ENCODE measurements around the gene IL17RC.

The IL17RC gene

DNA sequence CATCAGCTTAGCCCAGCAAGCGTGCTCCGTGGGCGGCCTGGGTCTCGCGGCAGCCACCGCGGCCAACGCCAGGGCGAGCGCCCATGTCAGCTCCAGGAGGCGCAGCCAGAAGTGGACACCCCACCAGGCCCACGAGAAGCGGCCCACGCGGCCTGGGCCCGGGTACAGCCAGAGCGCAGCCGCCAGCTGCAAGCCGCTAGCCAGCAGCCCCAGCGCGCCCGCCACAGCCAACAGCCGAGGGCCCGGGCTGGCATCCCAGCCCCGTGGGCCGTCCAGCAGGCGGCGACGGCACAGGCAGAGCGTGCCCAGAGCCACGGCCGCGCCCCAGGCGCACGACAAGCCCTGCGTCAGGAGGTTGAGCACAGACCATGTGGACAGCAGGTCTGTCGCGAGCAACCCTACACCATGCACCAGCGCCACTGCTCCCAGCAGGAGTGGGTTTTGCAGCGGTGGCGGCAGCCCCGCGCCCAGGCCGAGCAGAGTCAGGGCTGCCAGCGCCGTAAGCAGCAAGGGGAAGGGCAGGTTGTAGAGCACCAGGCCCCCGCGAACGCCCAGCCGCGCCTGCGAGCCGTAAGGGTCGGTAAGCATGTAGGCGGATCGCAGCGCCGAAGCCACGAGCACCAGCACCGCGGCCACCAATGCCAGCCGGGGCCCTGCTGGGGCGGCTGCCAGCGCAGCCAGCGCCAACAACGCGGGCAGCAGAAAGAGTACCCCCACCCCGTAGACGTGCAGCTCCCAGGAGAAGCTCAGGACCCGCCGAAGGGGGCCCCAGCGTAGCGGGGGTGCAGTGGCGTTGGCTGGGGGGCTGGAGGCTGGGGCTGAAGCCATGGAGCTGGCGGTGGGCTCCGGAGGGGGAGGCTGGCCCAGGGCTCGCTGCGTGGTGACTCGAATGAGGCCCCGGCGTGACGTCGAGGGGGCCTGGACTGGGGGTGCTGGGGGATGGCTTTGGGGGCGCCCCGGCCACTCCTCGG, 30.4 kb downstream of the IL17RC start:
- no peak for DNase-seq

DNA sequence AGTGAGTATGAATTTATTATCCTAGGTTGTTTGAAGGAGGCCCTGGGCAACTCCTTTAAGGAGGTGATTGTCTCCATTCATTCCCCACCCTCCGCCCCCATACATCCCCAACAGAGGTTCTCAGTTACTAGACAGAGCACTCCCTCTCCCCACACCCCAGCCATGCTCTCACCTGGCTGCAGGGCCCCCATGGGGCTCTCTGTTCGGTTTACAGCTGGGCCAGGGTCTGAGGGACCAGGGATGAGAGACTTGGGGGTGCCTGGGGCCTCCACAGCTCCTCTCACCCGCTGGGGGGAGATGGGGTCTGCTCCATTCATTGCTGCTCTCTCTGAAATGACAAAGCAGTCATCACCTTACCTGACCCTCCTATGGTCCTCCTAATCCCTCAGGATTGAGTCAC, 31.7 kb downstream of the IL17RC start:
- DNase-seq = no peak

DNA sequence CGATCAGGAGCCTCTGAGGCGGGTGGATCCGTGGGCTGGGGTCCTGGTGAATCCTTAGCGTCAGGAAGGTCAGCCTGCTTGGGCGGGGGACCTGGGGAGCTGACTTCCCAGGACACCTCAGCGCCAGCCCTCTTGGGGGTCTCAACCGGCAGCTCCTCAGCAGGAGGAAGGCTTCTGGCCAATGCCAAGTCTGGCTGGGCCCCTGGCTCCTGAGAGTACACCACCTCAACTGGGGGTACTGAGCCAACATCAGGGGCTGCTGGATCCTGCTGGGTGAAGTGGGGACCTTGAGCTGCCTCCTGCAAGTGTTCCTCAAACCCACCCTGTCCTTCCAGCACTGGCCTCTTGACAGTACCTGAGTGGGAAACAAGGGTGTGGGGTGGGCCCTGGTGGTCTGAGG, 32.2 kb downstream of the IL17RC start:
- no peak for DNase-seq

DNA sequence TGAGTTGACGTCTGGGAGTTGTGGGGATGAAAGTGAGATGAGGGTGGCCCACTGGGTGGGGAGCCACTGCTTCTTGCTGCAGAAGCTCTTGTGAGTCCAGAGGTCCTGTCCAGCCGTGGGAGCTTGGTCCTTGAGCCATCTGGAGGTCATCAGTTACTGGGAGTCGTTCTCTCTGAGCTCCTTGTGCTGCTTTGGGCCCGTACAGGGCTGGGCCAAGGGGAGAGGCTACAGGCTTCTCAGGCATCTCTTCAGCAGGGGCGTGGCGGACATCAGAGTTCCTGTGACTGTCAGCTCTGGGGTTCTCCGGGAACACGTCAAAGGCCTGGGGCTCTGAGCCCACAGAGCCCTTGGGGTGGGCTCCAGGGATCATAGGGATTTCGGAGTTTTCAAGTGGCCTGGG, 32.7 kb downstream of the IL17RC start:
- DNase-seq = no peak

DNA sequence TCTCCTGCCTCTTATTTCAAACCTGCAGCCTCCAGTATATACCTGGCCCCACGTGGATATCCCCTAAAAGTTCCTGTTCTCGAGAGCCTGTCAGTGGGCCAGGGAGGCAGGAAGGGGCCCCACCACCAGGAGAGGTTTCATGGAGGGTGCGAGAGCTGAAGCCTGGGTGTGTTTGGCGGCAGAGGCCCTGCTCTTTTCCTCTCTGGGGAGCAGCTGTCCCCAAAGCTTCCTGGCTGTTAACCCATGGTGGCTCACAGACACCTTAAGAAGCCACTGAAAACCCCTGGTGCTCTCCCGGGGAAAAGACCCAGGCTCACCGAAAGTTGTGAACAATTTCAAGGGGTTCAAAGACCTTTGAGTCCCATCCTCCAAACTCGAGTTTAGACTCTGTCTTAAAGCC, 34.2 kb downstream of the IL17RC start:
- DNase-seq = no peak

DNA sequence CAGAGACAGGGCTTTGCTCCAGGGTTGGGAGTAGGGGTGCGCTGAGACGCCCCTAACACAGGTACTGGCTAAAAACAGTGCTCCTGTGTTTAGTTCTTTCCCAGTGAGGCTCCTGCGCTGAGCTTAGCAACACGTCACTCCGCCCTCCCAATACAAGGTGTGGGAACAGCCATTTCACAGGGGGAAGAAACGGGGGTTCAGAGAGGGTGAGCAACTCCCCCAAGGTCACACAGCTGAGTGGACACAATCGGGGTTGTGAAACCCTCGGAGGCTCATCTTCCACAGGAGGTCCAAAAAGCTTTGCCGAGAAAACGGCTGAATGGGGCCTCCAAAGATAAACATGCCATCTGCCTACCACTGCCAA, 34.7 kb downstream of the IL17RC start:
- no peak for DNase-seq

DNA sequence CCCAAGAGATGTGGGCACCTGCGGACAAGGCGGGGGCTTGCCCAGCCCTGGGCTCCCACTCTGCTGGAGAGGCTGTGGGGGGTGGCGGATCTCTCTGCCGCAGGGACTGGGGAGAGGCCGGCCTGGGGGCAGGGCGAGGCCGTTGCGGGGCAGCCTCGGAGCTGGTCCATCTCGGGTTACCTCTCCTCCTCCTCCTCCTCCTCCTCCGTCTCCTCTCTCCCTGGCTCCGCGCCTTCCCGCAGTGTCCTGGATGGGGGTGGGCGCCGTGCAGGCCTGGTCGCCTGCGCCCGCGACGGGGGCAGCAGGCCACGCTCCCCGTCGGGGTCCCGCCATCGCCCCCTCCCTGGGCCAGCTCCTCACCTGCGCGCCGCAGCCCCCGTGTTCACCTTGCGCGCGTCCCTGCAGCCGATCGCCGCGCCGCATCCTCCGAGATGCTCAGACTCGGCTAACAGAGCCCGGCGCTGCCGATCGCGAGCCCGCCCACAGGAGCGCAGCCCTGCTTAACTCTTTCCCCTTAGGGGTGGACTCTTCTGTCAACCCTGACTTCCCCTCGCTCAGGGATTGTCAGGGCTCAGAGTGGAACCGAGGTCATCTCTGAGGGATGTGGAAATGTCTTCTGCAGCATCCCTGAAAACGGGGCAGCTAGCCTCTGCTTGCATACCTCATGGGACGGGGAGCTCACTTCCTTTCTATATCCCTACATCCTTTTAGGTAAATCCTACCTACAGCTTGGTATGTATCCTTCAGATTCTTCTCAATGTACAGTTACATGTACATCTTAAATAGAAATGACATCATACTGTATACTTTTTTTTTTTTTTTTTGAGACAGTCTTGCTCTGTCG, 35.3 kb downstream of the IL17RC start, which contains the start of gene PRRT3:
TSS of gene PRRT3 (minus strand) at position 447 of the 844 bp plus-strand sequence. CDS start 2,293 bp downstream, outside the sequence.
- peak; percentile 62 to 72 for DNase-seq

DNA sequence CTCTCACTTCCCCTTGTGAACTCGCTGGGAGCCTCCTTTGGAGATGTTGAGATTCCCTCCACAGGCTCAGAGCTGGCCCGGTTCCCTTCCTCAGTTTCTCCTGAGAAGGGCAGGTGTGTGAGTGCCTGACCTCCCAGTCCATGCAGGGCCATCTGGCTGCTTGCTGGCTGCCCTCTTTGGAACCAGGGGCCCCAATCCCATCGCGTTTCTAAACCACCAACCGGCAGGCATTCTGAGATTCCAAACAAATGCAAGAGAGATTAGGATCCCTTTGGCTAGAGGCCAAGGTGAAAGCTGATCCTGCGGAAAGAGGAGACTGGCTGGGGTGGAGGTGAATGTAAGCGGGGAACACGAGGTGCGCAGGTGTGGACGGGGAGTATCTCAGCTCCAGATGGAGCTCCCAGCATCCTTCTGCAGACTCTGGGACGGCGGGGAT, 38.2 kb downstream of the IL17RC start:
- DNase-seq = no peak

DNA sequence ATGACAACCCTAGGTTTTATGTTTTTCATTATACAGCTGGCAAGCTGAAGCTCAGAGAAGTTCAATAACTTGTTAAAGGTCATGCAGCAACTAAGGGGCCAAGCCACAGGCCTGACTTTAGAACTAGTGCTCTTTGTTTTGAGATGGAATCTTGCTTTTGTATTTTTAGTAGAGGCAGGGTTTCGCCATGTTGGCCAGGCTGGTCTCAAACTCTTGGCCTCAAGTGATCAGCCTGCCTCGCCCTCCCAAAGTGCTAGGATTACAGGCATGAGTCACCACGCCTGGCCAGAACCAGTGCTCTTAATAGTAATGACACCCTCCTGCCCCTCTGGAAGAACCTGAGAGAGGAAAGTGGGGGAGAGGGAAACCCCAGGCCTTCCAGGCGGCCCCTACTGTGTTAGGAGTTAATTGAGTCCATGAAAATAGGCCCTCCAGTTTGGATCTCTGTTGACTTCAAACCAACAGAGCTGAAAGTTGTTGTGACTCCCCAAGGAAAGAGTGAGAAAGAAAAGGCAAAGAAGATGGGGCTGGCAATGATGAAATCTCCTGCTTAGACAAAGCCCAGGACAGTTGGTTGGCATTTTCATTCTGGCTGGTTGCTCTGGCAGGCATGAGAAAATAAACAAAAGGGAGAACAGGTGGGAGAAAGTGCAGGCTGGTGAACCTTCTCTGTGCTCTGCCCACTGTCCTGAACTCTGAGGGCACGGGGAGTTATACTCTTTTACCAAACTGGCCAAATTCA, 38.9 kb downstream of the IL17RC start:
- DNase-seq = no peak

DNA sequence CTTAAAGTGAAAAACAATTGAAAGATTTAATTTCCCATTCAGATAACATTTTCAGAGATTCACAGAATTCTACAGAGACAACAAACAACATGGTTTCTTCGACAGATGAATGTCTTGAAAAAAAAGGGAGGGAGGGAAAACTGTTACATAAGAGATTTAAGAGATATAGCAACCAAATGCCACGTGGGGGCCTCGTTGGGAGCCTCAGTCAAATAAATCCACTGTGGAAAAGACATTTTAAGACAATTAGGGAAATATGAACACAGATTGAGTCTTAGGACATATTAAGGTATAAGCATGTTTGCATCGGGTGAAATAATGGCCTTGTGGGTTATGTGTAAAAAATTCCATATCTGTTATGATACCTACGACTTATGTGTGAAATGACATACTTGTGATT, 40.3 kb downstream of the IL17RC start:
- DNase-seq = peak in 1 of 2 donors; percentile 15

DNA sequence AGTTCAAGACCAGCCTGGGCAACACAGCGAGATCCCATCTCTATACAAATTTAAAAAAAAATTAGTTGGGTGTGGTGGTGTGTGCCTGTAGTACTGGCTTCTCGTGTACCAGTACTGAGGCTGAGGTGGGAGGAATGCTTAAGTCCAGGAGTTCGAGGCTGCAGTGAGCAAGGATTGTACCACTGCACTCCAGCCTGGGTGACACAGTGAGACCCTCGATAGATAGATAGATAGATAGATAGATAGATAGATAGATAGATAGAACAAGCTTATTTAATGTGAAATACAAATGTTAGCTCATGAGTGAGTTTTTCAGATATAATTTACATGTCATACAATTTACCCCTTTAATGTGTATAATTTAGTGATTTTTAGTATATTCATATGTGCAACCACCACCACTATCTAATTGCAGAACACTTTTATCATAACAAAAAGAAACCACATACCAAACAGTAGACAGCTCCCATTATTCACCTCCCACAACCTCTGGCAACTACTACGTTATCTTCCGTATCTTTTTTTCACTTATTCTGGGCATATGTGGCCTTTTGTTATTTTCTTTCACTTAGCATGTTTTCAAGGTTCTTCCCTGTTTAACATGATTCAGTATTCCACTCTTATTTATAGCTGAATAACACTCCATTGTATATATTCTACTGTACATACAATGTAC, 48.4 kb downstream of the IL17RC start:
- DNase-seq = no peak

DNA sequence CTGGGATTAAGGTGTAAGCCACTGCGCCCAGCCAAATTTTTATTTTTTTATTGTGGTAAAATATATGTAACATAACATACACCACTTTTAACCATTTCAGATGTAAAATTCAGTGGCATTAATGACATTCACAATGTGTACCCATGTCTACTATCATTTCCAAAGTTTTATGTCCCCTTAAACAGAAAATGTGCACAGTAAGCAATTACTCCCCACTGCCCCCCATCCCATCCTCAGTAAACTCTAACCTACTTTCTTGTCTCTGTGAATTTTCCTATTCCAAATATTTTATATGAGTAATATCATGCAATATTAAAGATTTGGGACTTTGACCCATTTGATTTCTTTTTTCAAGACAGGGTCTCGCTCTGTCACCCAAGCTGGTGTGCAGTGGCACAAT, 49.9 kb downstream of the IL17RC start:
- no peak for DNase-seq

DNA sequence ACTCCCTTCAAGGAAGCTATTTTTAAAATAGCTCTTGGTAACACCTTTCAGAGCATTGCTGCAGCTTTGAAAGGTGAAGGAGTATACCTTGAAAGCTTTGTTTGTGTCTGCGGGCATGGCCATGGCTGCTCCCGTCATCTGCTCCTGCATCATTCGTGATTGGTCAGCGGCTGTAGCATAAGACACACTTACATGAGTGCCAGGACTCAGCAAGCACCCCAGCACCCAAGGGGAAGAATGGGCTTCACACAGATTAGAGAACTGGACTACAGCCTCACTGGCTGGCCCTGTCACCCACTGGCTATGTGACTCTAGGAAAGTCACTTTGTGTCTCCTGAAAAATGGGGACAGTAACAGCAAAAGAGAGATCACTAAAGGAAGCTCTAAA, 52.7 kb downstream of the IL17RC start:
- DNase-seq = no peak

DNA sequence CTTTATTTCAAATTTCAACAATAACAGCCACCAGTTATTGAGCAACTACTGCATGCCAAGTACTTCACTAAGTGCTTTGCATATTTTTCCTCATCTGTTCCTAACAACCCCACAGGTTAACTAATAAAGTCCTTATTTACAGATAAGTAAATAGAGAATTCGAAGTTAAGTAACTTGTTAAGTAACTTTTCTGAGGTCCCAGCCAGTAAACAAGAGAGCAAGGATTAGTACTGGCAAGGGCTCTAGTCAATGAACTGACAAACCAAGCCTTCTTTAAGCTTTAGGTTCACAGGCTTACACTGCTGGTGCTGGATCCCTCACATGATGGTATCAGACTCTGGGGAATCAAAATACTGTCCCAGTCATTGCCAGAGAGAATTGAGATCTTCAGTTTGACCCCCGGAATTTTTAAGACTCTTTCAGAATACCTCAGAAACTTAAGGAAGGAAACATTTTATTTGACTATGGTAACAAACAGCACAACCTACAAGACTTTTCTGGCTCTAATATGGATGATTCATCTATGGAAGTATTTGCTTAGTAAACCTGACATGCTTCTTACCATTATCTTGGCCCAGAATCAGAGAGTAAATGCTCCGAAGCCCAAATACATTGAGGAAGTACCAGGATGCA, 53.2 kb downstream of the IL17RC start:
- DNase-seq = no peak

DNA sequence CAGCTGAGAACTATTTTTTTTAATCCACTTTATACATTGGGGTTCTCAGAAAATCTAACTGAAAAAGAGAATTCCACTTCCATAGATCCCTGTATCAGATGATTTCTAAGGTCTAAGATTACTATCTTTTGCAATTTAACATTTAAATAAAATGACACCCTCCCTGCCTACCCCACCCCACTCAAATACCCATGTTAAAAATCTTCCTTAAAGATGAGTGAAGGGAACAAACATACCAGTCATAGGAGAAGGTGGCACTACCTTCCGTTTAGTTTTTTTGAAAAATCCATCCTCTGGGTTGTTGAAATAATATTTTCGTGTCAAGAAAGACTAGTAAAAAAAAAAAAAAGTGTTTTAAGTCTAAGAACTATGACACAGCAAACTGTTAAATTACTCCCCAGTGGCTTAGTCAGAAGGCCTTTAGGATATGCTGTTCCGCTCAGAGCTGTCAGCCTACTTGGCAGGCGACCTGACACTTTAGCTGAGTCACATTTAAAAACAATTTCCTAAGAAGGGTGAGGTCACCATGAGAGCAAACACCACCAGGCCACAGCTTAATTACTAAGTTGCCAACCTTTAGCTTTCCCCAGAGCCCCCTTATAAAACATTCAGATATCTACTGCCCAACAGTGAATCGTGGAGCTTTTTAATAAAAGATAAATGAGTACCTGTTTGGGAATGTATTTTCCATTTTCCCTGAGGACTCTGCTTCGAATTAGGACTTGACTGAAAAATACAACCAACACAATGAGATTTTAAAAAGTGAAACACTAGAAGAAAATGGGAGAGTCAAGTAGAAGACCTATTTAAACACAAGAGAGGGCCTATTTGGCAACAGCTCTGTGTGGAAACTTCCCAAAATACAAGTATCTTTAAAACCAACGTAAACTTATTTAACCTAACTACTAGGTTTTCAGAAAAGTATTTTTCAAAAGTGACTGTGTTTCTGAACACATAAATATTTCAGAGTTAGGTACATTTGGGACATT, 60.1 kb downstream of the IL17RC start:
- DNase-seq = peak; percentile 93 to 94

DNA sequence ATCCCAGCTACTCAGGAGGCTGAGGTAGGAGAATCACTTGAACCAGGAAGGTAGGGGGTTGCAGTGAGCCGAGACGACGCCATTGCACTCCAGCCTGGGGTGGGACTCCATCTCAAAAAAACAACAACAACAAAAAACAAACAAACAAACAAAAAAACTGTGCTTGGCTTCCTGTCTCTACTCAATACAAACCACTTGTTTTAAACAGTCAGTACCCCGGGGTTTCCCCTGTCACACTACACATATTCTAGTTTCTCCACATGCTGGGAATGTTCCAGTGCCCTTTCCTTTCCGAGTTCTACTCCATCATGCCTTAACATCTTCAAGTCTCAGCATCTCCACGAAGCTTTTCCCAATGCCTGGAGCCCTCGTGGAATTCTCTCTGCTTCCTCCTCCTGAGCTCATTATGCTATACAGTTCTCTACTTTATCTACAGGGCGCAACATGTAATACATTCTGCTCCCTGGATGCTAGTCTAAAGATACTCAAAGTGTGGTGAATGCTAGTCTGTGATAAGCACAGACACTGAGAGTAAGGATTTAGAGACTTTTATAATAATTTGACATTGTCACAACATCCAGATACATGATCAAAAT, 61.9 kb downstream of the IL17RC start:
- no peak for DNase-seq

DNA sequence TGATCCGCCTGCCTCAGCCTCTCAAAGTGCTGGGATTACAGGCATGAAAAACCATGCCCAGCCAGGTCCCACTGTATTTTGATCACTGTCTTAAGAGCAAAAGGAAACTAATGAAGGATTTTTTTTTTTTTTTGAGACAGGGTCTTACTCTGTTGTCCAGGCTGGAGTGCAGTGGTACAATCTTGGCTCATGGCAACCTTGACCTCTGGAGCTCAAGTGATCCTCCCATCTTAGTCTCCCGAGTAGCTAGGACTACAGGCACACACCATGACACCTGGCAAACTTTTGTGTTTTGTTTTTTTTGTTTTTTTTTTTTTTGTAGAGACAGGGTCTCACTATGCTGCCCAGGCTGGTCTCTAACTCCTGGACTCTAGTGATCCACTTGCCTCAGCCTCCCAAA, 63.4 kb downstream of the IL17RC start:
- no peak for DNase-seq
